K562 (cell line): ENCODE results near the gene MYO10. TPM values are rescaled to one million over a fixed set of nuclear protein-coding genes. Genes with fewer than 3 reads are reported as not detected.
"Not testable (repeated sequence)": the region's sequence is repeated elsewhere in the genome, so short reads cannot be mapped to it uniquely, and the experiment has no call there.

ENCODE experiments used
- ATAC-seq: fragments of 200-7000 bp; cut with Tn5 transposase; 3 replicates; pipeline ENCODE4 v1.9.1; 2020; ENCODE audit warnings: moderate library complexity
- BruUV-seq: library from RNA; stranded (reverse); fragments of 400-500 nt; replicated peaks from 2 replicates; lab custom pipeline; 2021; lab: Mats Ljungman, UMichigan
- CTCF ChIA-PET: fragments of 300-600 bp; formaldehyde crosslinking; extraction: SDS; loops from one replicate; lab custom pipeline; 2021; ENCODE audit warnings: low intra/inter-chr PET ratio; lab: Yijun Ruan, JAX
- POLR2A ChIA-PET: fragments of 300-600, 350-650 bp; sonication (Branson Sonifier 250); formaldehyde crosslinking; extraction: SDS; loops from one replicate; lab custom pipeline; 2021; ENCODE audit warnings: antibody characterized with exemption, inconsistent platforms; lab: Yijun Ruan, JAX
- DNase-seq, 4 experiments: peaks; one replicate each; pipeline versions ENCODE4 v3.0.0 to v3.0.0-alpha.2; 2011 to 2018; ENCODE audit warnings: low spot score in 3 of 4, mixed read lengths in 3 of 4; ENCODE audit errors: extremely low read depth in 1 of 4
- FAIRE-seq: peaks from 2 replicates; lab custom pipeline; 2011; peaks lifted over from hg19 to GRCh38; lab: Jason Lieb, UNC
- H2AFZ ChIP-seq: 2 replicates; pipeline ENCODE4 v1.6.0; 2011; ENCODE audit warnings: low read depth, low read length, control low read depth, inconsistent platforms
- H3K27ac ChIP-seq: fragments of 200-600 bp; 3 replicates; pipeline ENCODE4 v1.8.0; 2011; ENCODE audit warnings: low read depth, mild to moderate bottlenecking, control low read depth, inconsistent platforms, low read length, moderate library complexity, mixed read lengths; ENCODE audit errors: extremely low read depth
- H3K27me3 ChIP-seq, 2 experiments: fragments of 300-600 bp in 1 of 2; 2 replicates in 1 of 2; 3 replicates in 1 of 2; pipeline versions ENCODE4 v1.6.0 to v1.8.0; 2011; ENCODE audit warnings: inconsistent platforms in 2 of 2, low read length in 2 of 2, mild to moderate bottlenecking in 1 of 2, mixed read lengths in 1 of 2, moderate library complexity in 1 of 2; ENCODE audit not compliant: control insufficient read depth in 2 of 2, insufficient read depth in 2 of 2
- H3K36me3 ChIP-seq: fragments of 300-600 bp; 3 replicates; pipeline ENCODE4 v1.8.0; 2011; ENCODE audit warnings: mild to moderate bottlenecking, low read length, inconsistent platforms; ENCODE audit not compliant: control insufficient read depth, insufficient read depth
- H3K4me1 ChIP-seq, 2 experiments: fragments of 200-600 bp in 1 of 2; replicated peaks in 1 of 2; 2 replicates in 1 of 2; 3 replicates in 1 of 2; pipeline versions ENCODE4 v1.5.1 to v1.8.0; 2011; ENCODE audit warnings: inconsistent platforms in 2 of 2, low read length in 2 of 2, mild to moderate bottlenecking in 1 of 2, mixed read lengths in 1 of 2, moderate library complexity in 1 of 2; ENCODE audit not compliant: control insufficient read depth in 2 of 2, insufficient read depth in 2 of 2
- H3K4me2 ChIP-seq: 2 replicates; pipeline ENCODE4 v1.6.1; 2011; ENCODE audit warnings: low read length, control low read depth, inconsistent platforms, mixed read lengths; ENCODE audit not compliant: insufficient read depth
- H3K4me3 ChIP-seq: fragments of 200-600 bp; sonication (generic), shearing (Covaris generic); 2 replicates; pipeline ENCODE4 v1.5.1; 2016; ENCODE audit warnings: control low read depth, inconsistent platforms
- H3K79me2 ChIP-seq: fragments of 200-600 bp; 3 replicates; pipeline ENCODE4 v1.8.0; 2011; ENCODE audit warnings: low read length, inconsistent platforms; ENCODE audit not compliant: control insufficient read depth, insufficient read depth
- H3K9ac ChIP-seq, 2 experiments: 2 replicates each; pipeline versions ENCODE4 v1.6.0 to v1.6.1; 2011; ENCODE audit warnings: low read depth in 2 of 2, low read length in 2 of 2, control low read depth in 1 of 2, inconsistent platforms in 1 of 2, mild to moderate bottlenecking in 1 of 2, mixed read lengths in 1 of 2; ENCODE audit not compliant: insufficient read depth in 1 of 2
- H3K9me1 ChIP-seq: one replicate; pipeline ENCODE4 v1.6.0; 2011; ENCODE audit warnings: inconsistent platforms, mild to moderate bottlenecking, low read length, moderate library complexity; ENCODE audit not compliant: control insufficient read depth, insufficient read depth
- H3K9me3 ChIP-seq: replicated peaks from 2 replicates; pipeline ENCODE4 v1.5.1; 2011; ENCODE audit warnings: low read depth, low read length, inconsistent platforms; ENCODE audit not compliant: control insufficient read depth, insufficient read depth
- H4K20me1 ChIP-seq: replicated peaks from 2 replicates; pipeline ENCODE4 v1.6.1; 2011; ENCODE audit warnings: low read length, inconsistent platforms, mixed read lengths; ENCODE audit not compliant: control insufficient read depth, insufficient read depth
- HINFP ChIP-seq: fragments of 450-650 bp; conservative IDR thresholded peaks from 2 replicates; pipeline ENCODE4 v1.6.1; 2016; ENCODE audit warnings: missing genetic modification characterization, low read depth, mild to moderate bottlenecking, control low read depth, missing compliant biosample characterization
- NFYB ChIP-seq: IDR thresholded peaks from 2 replicates; pipeline ENCODE4 v1.6.1; 2011; ENCODE audit warnings: mild to moderate bottlenecking, moderate library complexity; ENCODE audit not compliant: insufficient read length; ENCODE audit errors: extremely low read depth
- WGBS: fragments of 100-300 bp; shearing (Covaris generic); methylation state at CpG from one replicate; pipeline ENCODE4 v1.1.6; 2016; ENCODE audit warnings: low coverage, mixed read lengths; ENCODE audit not compliant: insufficient coverage; ENCODE audit errors: missing lambda C conversion rate; 5-methylcytosine and 5-hydroxymethylcytosine counted together
- in situ Hi-C: fragments of 300-500 bp; cut with MboI; formaldehyde crosslinking; loops from 4 replicates; pipeline ENCODE4 v1.15.0; 2018; ENCODE audit warnings: inconsistent platforms, mixed read lengths
- intact Hi-C: fragments of 100-400 bp; cut with micrococcal nuclease; formaldehyde crosslinking; loops from 2 replicates; pipeline ENCODE4 v1.14.2; 2022
- polyA plus RNA-seq, 8 experiments: library from polyadenylated mRNA; depleted of rRNA in 4 of 8; stranded (reverse) in 5 of 8; unstranded in 3 of 8; fragments of >200 nt; fragmentation: Nextera tagmentation in 2 of 8; fragmentation: Illumina TruSeq in 1 of 8; extraction: Ambion mirVana in 2 of 8; extraction: Trizol in 1 of 8; gene quantifications; 2 replicates each; pipeline versions ENCODE4 v1.2.1 to v1.2.3, GENCODE V29; 2011 to 2014; ENCODE audit warnings: inconsistent platforms in 1 of 8, missing spikeins in 1 of 8
- total RNA-seq, 7 experiments: library from RNA; depleted of rRNA in 6 of 7; stranded (reverse); fragments of >200 nt in 6 of 7; fragmentation: Illumina TruSeq in 2 of 7; extraction: Trizol in 2 of 7; gene quantifications; 2 replicates each; pipeline versions ENCODE4 v1.2.1 to v1.2.3, GENCODE V29; 2011 to 2021; ENCODE audit warnings: low replicate concordance in 1 of 7

MYO10 gene
- total and polyA plus RNA-seq, 9 of the 15 experiments (the other 6 are each of a cell fraction or from before 2014, with no cell fraction given) = 0.04 to 0.24 TPM; not detected in 7

- 0 out of 2 replicates have a peak, but pooled peaks have one; percentile 59 for TF ChIP-seq HINFP (tag)
Measured at GRCh38 chr5:16936150-16936988, at the start of gene MYO10 (continued).

- DNase-seq, in situ Hi-C loops, FAIRE-seq, H3K4me3 ChIP-seq, H4K20me1 ChIP-seq, H2AFZ ChIP-seq, H3K4me2 ChIP-seq, POLR2A ChIA-PET: not testable (repeated sequence)
- under 1% methylated on average over 7 of the region's 7 CpGs for WGBS
- TF ChIP-seq NFYB = peak; percentile 54
- TF ChIP-seq, all 486 proteins: peak for 1; not testable (repeated sequence) for 485
- BruUV-seq, H3K27me3 ChIP-seq, H3K9me1 ChIP-seq, intact Hi-C loops, H3K9me3 ChIP-seq, H3K36me3 ChIP-seq, H3K9ac ChIP-seq, H3K4me1 ChIP-seq, CTCF ChIA-PET, ATAC-seq, H3K27ac ChIP-seq, H3K79me2 ChIP-seq: not testable (repeated sequence)
Measured at GRCh38 chr5:16985304-16985703, 49.2 kb upstream of the MYO10 start.
